CD14-positive monocyte (primary cell): ENCODE measurements around the gene RAB31. TPM values are rescaled to one million over a fixed set of nuclear protein-coding genes. Genes with fewer than 3 reads are reported as not detected.

Experiments used
- DNase-seq, 3 donors: peaks; one replicate each; pipeline ENCODE4 v3.0.0-alpha.2; 2011 to 2022
- H2AFZ ChIP-seq: 2 replicates; pipeline ENCODE4 v1.6.0; 2012; ENCODE audit warnings: mild to moderate bottlenecking, low read depth, low read length, inconsistent platforms; ENCODE audit not compliant: insufficient read depth, poor library complexity, severe bottlenecking
- H3K27ac ChIP-seq, 2 donors: 1 replicate in 1 of 2; 2 replicates in 1 of 2; pipeline ENCODE4 v1.5.1; 2012 to 2013; ENCODE audit warnings: low read length in 2 of 2, control low read depth in 1 of 2, inconsistent platforms in 1 of 2, low read depth in 1 of 2, mild to moderate bottlenecking in 1 of 2
- H3K27me3 ChIP-seq, 2 donors: one replicate each; pipeline versions ENCODE4 v1.6.0 to v1.6.1; 2011 to 2013; ENCODE audit warnings: low read length in 2 of 2; ENCODE audit not compliant: control insufficient read depth in 2 of 2, insufficient read depth in 2 of 2
- H3K36me3 ChIP-seq, 2 donors: replicated peaks in 1 of 2; 1 replicate in 1 of 2; 2 replicates in 1 of 2; pipeline versions ENCODE4 v1.5.1 to v1.6.1; 2012 to 2013; ENCODE audit warnings: low read length in 2 of 2, control low read depth in 1 of 2, inconsistent platforms in 1 of 2, mild to moderate bottlenecking in 1 of 2; ENCODE audit not compliant: insufficient read depth in 2 of 2, control insufficient read depth in 1 of 2
- H3K4me1 ChIP-seq, 2 donors: 1 replicate in 1 of 2; 2 replicates in 1 of 2; pipeline versions ENCODE4 v1.5.1 to v1.6.1; 2012 to 2013; ENCODE audit warnings: low read length in 2 of 2, control low read depth in 1 of 2, inconsistent platforms in 1 of 2, mild to moderate bottlenecking in 1 of 2, moderate library complexity in 1 of 2; ENCODE audit not compliant: insufficient read depth in 2 of 2, control insufficient read depth in 1 of 2
- H3K4me2 ChIP-seq: replicated peaks from 2 replicates; pipeline ENCODE3; 2012; ENCODE audit warnings: low read length, moderate library complexity, mild to moderate bottlenecking; ENCODE audit not compliant: poor library complexity, severe bottlenecking; ENCODE audit errors: extremely low read depth
- H3K4me3 ChIP-seq, 3 experiments: fragments of 200-600 bp in 1 of 3; sonication (generic) in 1 of 3; replicated peaks in 1 of 3; 1 replicate in 2 of 3; 2 replicates in 1 of 3; pipeline ENCODE4 v1.5.1; 2011 to 2013; ENCODE audit warnings: low read length in 3 of 3, mild to moderate bottlenecking in 3 of 3, control low read depth in 2 of 3, low read depth in 2 of 3, inconsistent platforms in 1 of 3, moderate library complexity in 1 of 3
- H3K79me2 ChIP-seq: 2 replicates; pipeline ENCODE4 v1.6.0; 2012; ENCODE audit warnings: mild to moderate bottlenecking, control low read depth, inconsistent platforms, low read length, moderate library complexity; ENCODE audit not compliant: insufficient read depth
- H3K9ac ChIP-seq: 2 replicates; pipeline ENCODE4 v1.6.0; 2017; ENCODE audit warnings: low read length, mild to moderate bottlenecking; ENCODE audit not compliant: insufficient read depth, poor library complexity, severe bottlenecking
- H3K9me3 ChIP-seq, 2 donors: replicated peaks in 1 of 2; 1 replicate in 1 of 2; 2 replicates in 1 of 2; pipeline versions ENCODE4 v1.5.1 to v1.6.1; 2012 to 2013; ENCODE audit warnings: low read length in 2 of 2, control low read depth in 1 of 2; ENCODE audit not compliant: control insufficient read depth in 1 of 2, insufficient read depth in 1 of 2
- H4K20me1 ChIP-seq: 2 replicates; pipeline ENCODE4 v1.6.0; 2012; ENCODE audit warnings: mild to moderate bottlenecking, low read length, control low read depth, moderate library complexity; ENCODE audit not compliant: insufficient read depth
- H3K27ac Mint-ChIP-seq, 7 donors: one replicate each; pipeline ENCODE4 v1.8.0; 2020; ENCODE audit warnings: mild to moderate bottlenecking in 7 of 7, mixed read lengths in 7 of 7, moderate library complexity in 6 of 7, inconsistent platforms in 2 of 7
- H3K27me3 Mint-ChIP-seq, 3 donors: one replicate each; pipeline ENCODE4 v1.8.0; 2021 to 2022; ENCODE audit warnings: low read depth in 3 of 3, mild to moderate bottlenecking in 3 of 3, mixed read lengths in 3 of 3, moderate library complexity in 3 of 3, inconsistent platforms in 1 of 3
- H3K36me3 Mint-ChIP-seq, 2 donors: one replicate each; pipeline ENCODE4 v1.8.0; 2020; ENCODE audit warnings: mixed read lengths in 2 of 2, inconsistent platforms in 1 of 2, mild to moderate bottlenecking in 1 of 2
- H3K4me1 Mint-ChIP-seq: one replicate; pipeline ENCODE4 v1.8.0; 2020; ENCODE audit warnings: mild to moderate bottlenecking, mixed read lengths
- H3K4me3 Mint-ChIP-seq, 2 donors: one replicate each; pipeline ENCODE4 v1.8.0; 2020; ENCODE audit warnings: mild to moderate bottlenecking in 2 of 2, mixed read lengths in 2 of 2, moderate library complexity in 1 of 2
- H3K9me3 Mint-ChIP-seq, 7 donors: one replicate each; pipeline ENCODE4 v1.8.0; 2020 to 2022; ENCODE audit warnings: mixed read lengths in 7 of 7, mild to moderate bottlenecking in 6 of 7, moderate library complexity in 6 of 7, inconsistent platforms in 2 of 7
- CTCF ChIP-seq: fragments of 200-600 bp; IDR thresholded peaks from one replicate; pipeline ENCODE4 v1.8.0; 2022; ENCODE audit warnings: antibody characterized with exemption, mild to moderate bottlenecking
- WGBS: methylation state at CpG from one replicate; pipeline ENCODE4 v1.1.5; 2013; ENCODE audit warnings: missing lambda C conversion rate; ENCODE audit not compliant: insufficient coverage; 5-methylcytosine and 5-hydroxymethylcytosine counted together
- intact Hi-C, 2 donors: fragments of 100-400 bp; cut with micrococcal nuclease; formaldehyde crosslinking; loops; one replicate each; pipeline versions ENCODE4 v1.15.0 to v1.15.1; 2023
- polyA plus RNA-seq, 3 donors: library from polyadenylated mRNA; depleted of rRNA in 1 of 3; unstranded in 2 of 3; stranded (reverse) in 1 of 3; fragments of 300-500 nt in 2 of 3; fragments of >200 nt in 1 of 3; fragmentation: Illumina TruSeq in 2 of 3; gene quantifications; 1 replicate in 2 of 3; 2 replicates in 1 of 3; pipeline ENCODE4 v1.2.3, GENCODE V29; 2012 to 2021

RAB31 gene
- polyA plus RNA-seq, 3 donors, result 106 to 367 (median 348) TPM

GRCh38 chr18:9716780-9717563 lies 8.9 kb downstream of the RAB31 start:
- no peak for DNase-seq
- Histone ChIP-seq H3K36me3 (peaks cover 10 to 46% of the 10 kb centered on the region in 2 donors), H3K9ac (no peak overlapping the region), H4K20me1 (peaks cover 98% of the 10 kb centered on the region), H3K4me1 (peaks cover 56 to 58% of the 10 kb centered on the region in 2 donors), H3K79me2 (peaks cover 99% of the 10 kb centered on the region), H3K27me3 (no peaks in the 10 kb centered on the region), H3K4me3 (peak overlapping the region in 1 of 3 experiments; percentile 55), H3K27ac (peak overlapping the region in 1 of 2 donors; percentile 94), H3K4me2 (peak overlapping the region; percentile 69), H2AFZ (no peak overlapping the region), H3K9me3 (no peaks in the 10 kb centered on the region)
- Mint-ChIP-seq H3K36me3 (peaks cover 53 to 65% of the 10 kb centered on the region in 2 donors), H3K4me3 (no peak overlapping the region), H3K27me3 (peaks cover 0 to 3% (median 2%) of the 10 kb centered on the region in 3 donors), H3K9me3 (peaks cover 0 to 3% (median 0%) of the 10 kb centered on the region in 7 donors), H3K27ac (peak overlapping the region; percentile 73 to 95 (median 84)), H3K4me1 (peaks cover 71% of the 10 kb centered on the region)
- intact Hi-C loops, result no loop called here
- TF ChIP-seq CTCF, result no peak
- WGBS, result 90% methylated on average over 3 of the region's 8 CpGs

- Histone ChIP-seq H3K79me2 (peaks cover 99% of the 10 kb centered on the region), H3K27me3 (no peaks in the 10 kb centered on the region), H3K4me1 (peaks cover 31 to 33% of the 10 kb centered on the region in 2 donors), H4K20me1 (peaks cover 98% of the 10 kb centered on the region), H3K4me3 (no peak overlapping the region), H3K9me3 (no peaks in the 10 kb centered on the region), H2AFZ (no peak overlapping the region), H3K36me3 (peaks cover 25 to 56% of the 10 kb centered on the region in 2 donors), H3K4me2 (no peak overlapping the region), H3K9ac (no peak overlapping the region), H3K27ac (no peak overlapping the region)
- no peak for DNase-seq
- Mint-ChIP-seq H3K27me3 (peaks cover 0 to 3% (median 2%) of the 10 kb centered on the region in 3 donors), H3K27ac (peak overlapping the region in 5 of 7 donors; percentile 2 to 65 (median 42)), H3K4me1 (peaks cover 49% of the 10 kb centered on the region), H3K4me3 (no peak overlapping the region), H3K9me3 (peaks cover 0 to 4% (median 2%) of the 10 kb centered on the region in 7 donors), H3K36me3 (peaks cover 58 to 68% of the 10 kb centered on the region in 2 donors)
- 91% methylated on average over 12 of the region's 12 CpGs for WGBS
- TF ChIP-seq CTCF, result no peak
- intact Hi-C loops, result no loop called here
These were observed 11.4 kb downstream of the RAB31 start for GRCh38 chr18:9719421-9719981.
